Upper lobe of right lung (tissue), 1 donor: Measurements from ENCODE around the gene CFAP298. TPM values are rescaled to one million over a fixed set of nuclear protein-coding genes. Genes with fewer than 3 reads are reported as not detected.

Source experiments
- ATAC-seq: fragments of 200-7000 bp; cut with Tn5 transposase; one replicate; pipeline ENCODE4 v1.9.1; 2020; ENCODE audit warnings: mild to moderate bottlenecking, moderate library complexity
- DNase-seq: peaks from one replicate; pipeline ENCODE4 v3.0.0-alpha.2; 2020
- H3K27ac ChIP-seq: fragments of 200-600 bp; one replicate; pipeline ENCODE4 v1.8.0; 2022
- H3K27me3 ChIP-seq: fragments of 200-600 bp; one replicate; pipeline ENCODE4 v1.8.0; 2022; ENCODE audit warnings: mild to moderate bottlenecking
- H3K36me3 ChIP-seq: fragments of 200-600 bp; one replicate; pipeline ENCODE4 v1.8.0; 2022
- H3K4me1 ChIP-seq: fragments of 200-600 bp; one replicate; pipeline ENCODE4 v1.8.0; 2022
- H3K4me3 ChIP-seq: fragments of 200-600 bp; one replicate; pipeline ENCODE4 v1.8.0; 2022; ENCODE audit warnings: mild to moderate bottlenecking
- H3K9me3 ChIP-seq: fragments of 200-600 bp; one replicate; pipeline ENCODE4 v1.8.0; 2022
- intact Hi-C: fragments of 100-400 bp; cut with DNase I; formaldehyde crosslinking; loops from one replicate; pipeline ENCODE4 v1.11.0; 2022
- total RNA-seq: library from RNA; stranded (reverse); fragmentation: NEBNext Ultra II Directional; extraction: Animal tissue kit (Norgen Biotek cat#: 25700); gene quantifications from one replicate; pipeline ENCODE4 v1.2.1, GENCODE V29; 2021
- TF ChIP-seq, protein P1 (sequence below): fragments of 200-600 bp; IDR thresholded peaks from one replicate; pipeline ENCODE4 v1.8.0; 2022; ENCODE audit warnings: antibody characterized with exemption
- donor health status: DM: no; HTN: yes; CAD: no; lungs with severe emphysema.

CFAP298 gene
- total RNA-seq, 1 donor from 2014 or later = 30.7 TPM

DNA sequence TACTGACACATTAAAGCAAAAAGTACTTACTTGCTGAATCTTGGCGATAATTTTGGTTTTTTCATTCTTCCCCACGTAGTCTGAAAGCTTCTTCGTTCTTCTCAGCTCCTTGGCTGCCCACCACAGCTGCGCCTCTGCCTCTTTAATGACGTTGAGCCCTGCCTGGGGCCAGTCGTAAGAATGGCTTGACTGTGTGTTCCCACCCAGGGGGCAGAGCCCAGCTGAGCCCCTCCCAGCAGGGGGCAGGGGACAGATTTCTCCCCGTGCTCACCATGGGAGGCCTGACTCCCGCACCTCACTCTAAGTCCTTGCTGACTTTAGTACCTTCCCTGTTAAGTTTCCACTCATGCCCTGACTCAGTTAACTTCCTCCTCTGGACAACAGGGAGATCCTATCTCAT is 9.0 kb downstream of the CFAP298 start:
- intact Hi-C loops = loop anchor here (10.0 kb wide), 1 partner anchor 198 kb away; no protein-coding TSS in a partner anchor
- ATAC-seq (no peak), DNase-seq (no peak)
- no peaks in the 10 kb centered on the region for H3K9me3 ChIP-seq
- H3K27ac ChIP-seq = no peak overlapping the region
- H3K4me3 ChIP-seq = no peak overlapping the region
- no peaks in the 10 kb centered on the region for H3K27me3 ChIP-seq
- no peaks in the 10 kb centered on the region for H3K4me1 ChIP-seq
- peaks cover 83% of the 10 kb centered on the region for H3K36me3 ChIP-seq
- TF ChIP-seq, protein P1, sequence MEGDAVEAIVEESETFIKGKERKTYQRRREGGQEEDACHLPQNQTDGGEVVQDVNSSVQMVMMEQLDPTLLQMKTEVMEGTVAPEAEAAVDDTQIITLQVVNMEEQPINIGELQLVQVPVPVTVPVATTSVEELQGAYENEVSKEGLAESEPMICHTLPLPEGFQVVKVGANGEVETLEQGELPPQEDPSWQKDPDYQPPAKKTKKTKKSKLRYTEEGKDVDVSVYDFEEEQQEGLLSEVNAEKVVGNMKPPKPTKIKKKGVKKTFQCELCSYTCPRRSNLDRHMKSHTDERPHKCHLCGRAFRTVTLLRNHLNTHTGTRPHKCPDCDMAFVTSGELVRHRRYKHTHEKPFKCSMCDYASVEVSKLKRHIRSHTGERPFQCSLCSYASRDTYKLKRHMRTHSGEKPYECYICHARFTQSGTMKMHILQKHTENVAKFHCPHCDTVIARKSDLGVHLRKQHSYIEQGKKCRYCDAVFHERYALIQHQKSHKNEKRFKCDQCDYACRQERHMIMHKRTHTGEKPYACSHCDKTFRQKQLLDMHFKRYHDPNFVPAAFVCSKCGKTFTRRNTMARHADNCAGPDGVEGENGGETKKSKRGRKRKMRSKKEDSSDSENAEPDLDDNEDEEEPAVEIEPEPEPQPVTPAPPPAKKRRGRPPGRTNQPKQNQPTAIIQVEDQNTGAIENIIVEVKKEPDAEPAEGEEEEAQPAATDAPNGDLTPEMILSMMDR = no peak

DNA sequence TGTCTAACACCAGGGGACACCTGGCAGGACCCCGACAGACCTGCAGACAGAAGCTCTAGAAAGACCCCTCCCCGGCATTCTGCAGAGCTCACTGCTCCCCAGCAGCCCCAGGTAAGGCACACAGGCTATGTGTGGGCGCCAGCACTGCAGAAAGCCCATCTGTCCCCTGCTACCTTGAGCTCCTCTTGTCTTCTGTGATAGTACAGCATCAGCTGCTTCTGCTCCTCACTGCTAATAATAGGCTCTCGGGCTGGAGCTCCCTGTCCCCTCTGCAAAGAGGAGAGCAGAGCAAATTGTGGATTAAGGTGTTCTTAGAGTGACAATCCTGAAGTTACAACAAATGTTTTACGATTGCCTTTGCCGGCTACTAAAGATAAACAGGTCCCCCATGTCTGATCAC is 10.1 kb downstream of the CFAP298 start:
- TF ChIP-seq, protein P1 = no peak
- peaks cover 73% of the 10 kb centered on the region for H3K36me3 ChIP-seq
- H3K4me3 ChIP-seq = no peak overlapping the region
- no peaks in the 10 kb centered on the region for H3K9me3 ChIP-seq
- H3K27me3 ChIP-seq = no peaks in the 10 kb centered on the region
- intact Hi-C loops = loop anchor here (10.0 kb wide), 1 partner anchor 197 kb away; no protein-coding TSS in a partner anchor
- DNase-seq (no peak), ATAC-seq (no peak)
- H3K4me1 ChIP-seq = no peaks in the 10 kb centered on the region
- no peak overlapping the region for H3K27ac ChIP-seq

DNA sequence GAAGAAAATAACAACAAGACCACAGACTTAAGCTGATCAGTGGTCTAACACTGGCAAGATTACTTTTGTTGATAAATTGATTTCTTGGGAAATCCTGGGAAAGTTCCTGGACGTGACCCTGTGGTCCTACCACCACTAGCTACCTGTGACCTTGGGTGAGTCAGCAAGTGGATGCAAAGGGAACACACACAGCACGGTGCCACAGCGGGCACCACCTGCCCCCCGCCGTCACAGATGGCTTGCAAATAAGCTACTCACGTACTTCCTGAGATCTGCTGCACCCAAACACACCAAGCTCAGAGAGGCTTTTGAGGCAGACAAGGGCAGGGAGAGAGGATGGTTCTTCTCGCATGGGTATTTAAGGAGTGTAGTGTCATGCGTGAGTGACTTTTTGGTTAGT is 12.7 kb downstream of the CFAP298 start:
- Histone ChIP-seq H3K9me3 (no peaks in the 10 kb centered on the region), H3K27me3 (no peaks in the 10 kb centered on the region), H3K4me1 (no peaks in the 10 kb centered on the region), H3K27ac (no peak overlapping the region), H3K4me3 (no peak overlapping the region), H3K36me3 (peaks cover 47% of the 10 kb centered on the region)
- intact Hi-C loops = loop anchor here (10.0 kb wide), 1 partner anchor 125 kb away; no protein-coding TSS in a partner anchor
- ATAC-seq (no peak), DNase-seq (no peak)
- TF ChIP-seq, protein P1 = no peak

DNA sequence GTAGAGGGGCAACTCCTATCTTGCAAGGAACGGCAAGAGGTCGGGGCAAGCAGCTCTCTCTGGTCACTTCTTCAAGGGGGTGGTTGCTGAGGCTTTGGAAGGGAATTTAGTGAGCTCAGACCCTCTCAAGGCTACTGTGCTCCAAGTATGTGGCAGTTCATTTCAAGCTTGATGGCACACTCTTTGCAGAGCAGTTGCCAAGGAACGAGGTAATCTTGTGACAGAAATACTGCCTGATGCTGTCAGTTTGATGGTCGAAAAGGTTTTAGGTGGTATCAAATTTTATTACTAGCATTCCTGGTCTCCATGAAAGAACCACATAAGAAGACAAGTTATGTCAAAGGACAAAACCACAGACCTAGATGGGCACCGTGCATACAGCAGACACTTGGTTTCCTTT is 13.1 kb downstream of the CFAP298 start:
- H3K36me3 ChIP-seq = peaks cover 43% of the 10 kb centered on the region

DNA sequence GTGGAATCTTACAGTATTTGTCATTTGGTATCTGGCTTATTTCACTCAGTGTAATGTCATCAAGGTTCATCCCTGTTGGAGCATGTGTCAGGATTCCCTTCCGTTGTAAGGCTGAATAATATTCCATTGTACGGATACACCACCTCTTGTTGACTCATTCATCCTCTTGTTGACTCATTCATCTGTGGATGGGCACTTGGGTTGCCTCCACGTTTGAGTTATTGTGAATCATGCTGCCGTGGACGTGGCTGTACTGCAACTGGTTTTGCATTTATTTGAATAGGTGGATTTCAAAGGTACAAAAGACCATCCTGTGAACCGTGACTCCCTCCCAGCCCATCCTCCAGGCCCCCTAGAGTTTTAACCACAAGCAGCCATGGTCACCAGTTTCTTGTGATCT is 15.0 kb downstream of the CFAP298 start:
- H3K4me3 ChIP-seq = no peak overlapping the region
- TF ChIP-seq, protein P1 = no peak
- no peaks in the 10 kb centered on the region for H3K27me3 ChIP-seq
- H3K27ac ChIP-seq = no peak overlapping the region
- no peaks in the 10 kb centered on the region for H3K4me1 ChIP-seq
- DNase-seq (no peak), ATAC-seq (no peak)
- no peaks in the 10 kb centered on the region for H3K9me3 ChIP-seq
- H3K36me3 ChIP-seq = peaks cover 24% of the 10 kb centered on the region
- intact Hi-C loops = loop anchor here (10.0 kb wide), 1 partner anchor 122 kb away; no protein-coding TSS in a partner anchor

More for the DNA sequence above, 13.1 kb downstream of the CFAP298 start:
- Histone ChIP-seq H3K9me3 (no peaks in the 10 kb centered on the region), H3K4me1 (no peaks in the 10 kb centered on the region), H3K4me3 (no peak overlapping the region), H3K27me3 (no peaks in the 10 kb centered on the region), H3K27ac (no peak overlapping the region)
- ATAC-seq (no peak), DNase-seq (no peak)
- intact Hi-C loops = loop anchor here (10.0 kb wide), 1 partner anchor 124 kb away; no protein-coding TSS in a partner anchor
- TF ChIP-seq, protein P1 = no peak

DNA sequence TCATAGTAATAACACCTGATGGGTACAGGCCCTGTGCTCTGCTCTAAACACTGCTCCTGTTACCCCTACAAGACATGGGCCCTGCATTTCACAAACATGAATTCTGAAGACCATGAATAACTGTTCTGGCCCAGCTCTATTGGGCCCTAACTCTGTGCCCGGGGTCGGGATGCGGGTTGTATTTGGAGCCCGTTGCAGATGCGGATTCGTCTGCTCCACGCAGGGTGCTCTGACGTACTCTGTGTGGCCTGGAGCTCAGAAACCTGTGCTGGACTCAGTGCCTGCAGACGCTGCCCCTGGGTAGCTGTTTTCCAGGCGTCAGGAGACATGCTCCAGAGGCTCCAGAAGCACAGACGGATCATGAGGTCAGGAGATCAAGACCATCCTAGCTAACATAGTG is 16.7 kb downstream of the CFAP298 start:
- intact Hi-C loops = loop anchor here (10.0 kb wide), 1 partner anchor 121 kb away; no protein-coding TSS in a partner anchor
- no peaks in the 10 kb centered on the region for H3K4me1 ChIP-seq
- no peaks in the 10 kb centered on the region for H3K27me3 ChIP-seq
- peaks cover 13% of the 10 kb centered on the region for H3K36me3 ChIP-seq
- H3K9me3 ChIP-seq = no peaks in the 10 kb centered on the region
- TF ChIP-seq, protein P1 = no peak
- ATAC-seq (no peak), DNase-seq (no peak)
- no peak overlapping the region for H3K27ac ChIP-seq
- no peak overlapping the region for H3K4me3 ChIP-seq
